A549 (cell line): ENCODE results near the gene ATP8A2. TPM values are rescaled to one million over a fixed set of nuclear protein-coding genes. Genes with fewer than 3 reads are reported as not detected.

ENCODE experiments used
- ATAC-seq, 2 experiments: fragments of 200-7000 bp in 1 of 2; fragments of >200 bp in 1 of 2; cut with Nextera tagmentation in 1 of 2; cut with Tn5 transposase in 1 of 2; 3 replicates each; pipeline versions ENCODE4 v1.8.0 to v1.9.1; 2018 to 2020; ENCODE audit warnings: mild to moderate bottlenecking in 1 of 2, moderate library complexity in 1 of 2
- CTCF ChIA-PET: fragments of 300-600 bp; sonication (Branson Sonifier 250); formaldehyde crosslinking; extraction: SDS; loops from one replicate; lab custom pipeline; 2021; ENCODE audit warnings: antibody characterized with exemption, inconsistent platforms; lab: Yijun Ruan, JAX
- POLR2A ChIA-PET: fragments of 350-600 bp; formaldehyde crosslinking; extraction: SDS; loops from one replicate; lab custom pipeline; 2021; ENCODE audit warnings: antibody characterized with exemption, inconsistent platforms; lab: Yijun Ruan, JAX
- DNase-seq, 2 experiments: peaks; one replicate each; pipeline versions ENCODE4 v3.0.0 to v3.0.0-alpha.2; 2011 to 2016; ENCODE audit warnings: low read depth in 1 of 2, low spot score in 1 of 2
- FAIRE-seq: peaks from 2 replicates; lab custom pipeline; 2011; peaks lifted over from hg19 to GRCh38; lab: Jason Lieb, UNC
- H3K27ac ChIP-seq, 2 experiments: fragments of >200 bp; sonication (Bioruptor Twin); formaldehyde crosslinking; 3 replicates each; pipeline ENCODE4 v1.5.1; 2016 to 2017
- H3K4me1 ChIP-seq: fragments of >200 bp; sonication (Bioruptor Twin); formaldehyde crosslinking; 3 replicates; pipeline ENCODE4 v1.6.1; 2016
- H3K4me2 ChIP-seq: fragments of >200 bp; sonication (Bioruptor Twin); formaldehyde crosslinking; 3 replicates; pipeline ENCODE4 v1.6.1; 2016
- H3K4me3 ChIP-seq: fragments of >200 bp; sonication (Bioruptor Twin); formaldehyde crosslinking; 3 replicates; pipeline ENCODE4 v1.5.1; 2016
- H3K9me3 ChIP-seq: fragments of >200 bp; sonication (Bioruptor Twin); formaldehyde crosslinking; 3 replicates; pipeline ENCODE4 v1.6.1; 2016
- BCL3 ChIP-seq: fragments of >200 bp; sonication (Bioruptor Twin); formaldehyde crosslinking; IDR thresholded peaks from 3 replicates; pipeline ENCODE4 v1.6.1; 2016
- CBX8 ChIP-seq: fragments of 200-600 bp; sonication (generic); IDR thresholded peaks from 2 replicates; pipeline ENCODE4 v1.6.1; 2016
- EHF ChIP-seq: fragments of 250-450 bp; sonication (Bioruptor Pico); IDR thresholded peaks from 2 replicates; pipeline ENCODE4 v1.5.0; 2020; ENCODE audit warnings: mild to moderate bottlenecking
- ESRRA ChIP-seq: fragments of 150-350 bp; IDR thresholded peaks from 2 replicates; pipeline ENCODE4 v1.6.1; 2014; ENCODE audit warnings: mild to moderate bottlenecking, low read length, borderline replicate concordance
- FOSL2 ChIP-seq, 2 experiments: fragments of 450-650 bp in 1 of 2; fragments of >200 bp in 1 of 2; sonication (Bioruptor Twin) in 1 of 2; formaldehyde crosslinking; IDR thresholded peaks; 2 replicates each; pipeline versions ENCODE4 v1.5.0 to v1.6.1; 2016 to 2020; ENCODE audit warnings: mild to moderate bottlenecking in 1 of 2, moderate library complexity in 1 of 2
- FOXS1 ChIP-seq: fragments of 250-450 bp; sonication (Bioruptor Pico); IDR thresholded peaks from 2 replicates; pipeline ENCODE4 v1.5.0; 2020; ENCODE audit warnings: mild to moderate bottlenecking, moderate library complexity
- HDAC2 ChIP-seq: fragments of 200-600 bp; sonication (generic); IDR thresholded peaks from 2 replicates; pipeline ENCODE4 v1.6.1; 2016
- HEYL ChIP-seq: fragments of 250-450 bp; sonication (Bioruptor Pico); IDR thresholded peaks from 2 replicates; pipeline ENCODE4 v1.8.0; 2021; ENCODE audit warnings: mild to moderate bottlenecking, moderate library complexity
- HOXA7 ChIP-seq: fragments of 250-450 bp; sonication (Bioruptor Pico); IDR thresholded peaks from 2 replicates; pipeline ENCODE4 v1.5.0; 2020; ENCODE audit warnings: mild to moderate bottlenecking, moderate library complexity
- HOXB13 ChIP-seq: fragments of 250-450 bp; sonication (Bioruptor Pico); IDR thresholded peaks from 2 replicates; pipeline ENCODE4 v1.5.0; 2020; ENCODE audit warnings: low read depth, mild to moderate bottlenecking, moderate library complexity
- JUN ChIP-seq, 2 experiments: fragments of >200 bp; sonication (Bioruptor Twin); formaldehyde crosslinking; IDR thresholded peaks; 2 replicates in 1 of 2; 3 replicates in 1 of 2; pipeline ENCODE4 v1.6.1; 2016 to 2017
- KDM1A ChIP-seq: fragments of 200-600 bp; sonication (generic); IDR thresholded peaks from 2 replicates; pipeline ENCODE4 v1.6.1; 2016; ENCODE audit warnings: low read depth, mild to moderate bottlenecking
- MYC ChIP-seq: IDR thresholded peaks from 2 replicates; pipeline ENCODE4 v1.6.1; 2012; ENCODE audit warnings: mild to moderate bottlenecking, inconsistent platforms, low read length, improper control_type of control experiment, borderline replicate concordance
- NFE2L2 ChIP-seq: fragments of 150-350 bp; conservative IDR thresholded peaks from 2 replicates; pipeline ENCODE4 v1.6.1; 2014; ENCODE audit warnings: low read length
- NR3C1 ChIP-seq: fragments of >200 bp; sonication (Bioruptor Twin); formaldehyde crosslinking; IDR thresholded peaks from 3 replicates; pipeline ENCODE4 v1.6.1; 2017
- POLR2A ChIP-seq: IDR thresholded peaks from 2 replicates; pipeline ENCODE4 v1.6.1; 2012; ENCODE audit warnings: mild to moderate bottlenecking, low read length
- RAD21 ChIP-seq, 2 experiments: fragments of >200 bp in 1 of 2; sonication (Bioruptor Twin) in 1 of 2; formaldehyde crosslinking in 1 of 2; IDR thresholded peaks in 1 of 2; conservative IDR thresholded peaks in 1 of 2; 2 replicates in 1 of 2; 3 replicates in 1 of 2; pipeline ENCODE4 v1.6.1; 2012 to 2018; ENCODE audit warnings: inconsistent platforms in 1 of 2
- RARB ChIP-seq: fragments of 250-450 bp; sonication (Bioruptor Pico); IDR thresholded peaks from 2 replicates; pipeline ENCODE4 v1.8.0; 2021; ENCODE audit warnings: mild to moderate bottlenecking, moderate library complexity
- RFX5 ChIP-seq: fragments of 450-650 bp; IDR thresholded peaks from 2 replicates; pipeline ENCODE4 v1.7.1; 2014; ENCODE audit warnings: antibody characterized with exemption, mild to moderate bottlenecking, moderate library complexity
- SMC3 ChIP-seq: fragments of >200 bp; sonication (Bioruptor Twin); formaldehyde crosslinking; IDR thresholded peaks from 3 replicates; pipeline ENCODE4 v1.6.1; 2018; ENCODE audit warnings: inconsistent platforms
- ZNF302 ChIP-seq: fragments of 250-450 bp; sonication (Bioruptor Pico); IDR thresholded peaks from 2 replicates; pipeline ENCODE4 v1.9.0; 2021; ENCODE audit warnings: inconsistent platforms, mild to moderate bottlenecking, moderate library complexity
- ZSCAN20 ChIP-seq: fragments of 250-450 bp; sonication (Bioruptor Pico); IDR thresholded peaks from 2 replicates; pipeline ENCODE4 v1.8.0; 2022; ENCODE audit warnings: mild to moderate bottlenecking, moderate library complexity
- WGBS: methylation state at CpG from one replicate; pipeline ENCODE4 v1.1.6; 2017; ENCODE audit errors: missing lambda C conversion rate; 5-methylcytosine and 5-hydroxymethylcytosine counted together
- polyA plus RNA-seq, 4 experiments: library from polyadenylated mRNA; depleted of rRNA in 3 of 4; stranded (reverse); fragments of >200 nt; fragmentation: RNase III in 1 of 4; extraction: RNeasy Plus Mini Kit Qiagen cat#74134 plus additional on column Dnase treatment in 1 of 4; gene quantifications; 2 replicates in 3 of 4; 3 replicates in 1 of 4; pipeline ENCODE4 v1.2.3, GENCODE V29; 2011 to 2017
- TF ChIP-seq, protein P1 (sequence below): fragments of 250-450 bp; sonication (Bioruptor Pico); IDR thresholded peaks from 2 replicates; pipeline ENCODE4 v1.5.0; 2021; ENCODE audit warnings: mild to moderate bottlenecking, moderate library complexity, borderline replicate concordance
- TF ChIP-seq, protein P2 (sequence below): fragments of 200-600 bp; sonication (generic); IDR thresholded peaks from 2 replicates; pipeline ENCODE4 v1.6.1; 2016; ENCODE audit warnings: antibody characterized with exemption, mild to moderate bottlenecking, moderate library complexity
- TF ChIP-seq, protein P3 (sequence below): IDR thresholded peaks from 2 replicates; pipeline ENCODE4 v1.6.1; 2012

Gene ATP8A2
- polyA plus RNA-seq, 2 of the 4 experiments (the other 2 are of a cell fraction): 0.03 TPM; not detected in 1

- 0% methylated on average over 1 of the region's 1 CpG for WGBS
- ATAC-seq: no peak
- no peak for FAIRE-seq
- Histone ChIP-seq H3K4me3 (no peak overlapping the region), H3K4me2 (no peak overlapping the region), H3K27ac (no peak overlapping the region), H3K9me3 (no peaks in the 10 kb centered on the region), H3K4me1 (no peaks in the 10 kb centered on the region)
- no peak for TF ChIP-seq HOXB13 (CRISPR knock-in tag)
- TF ChIP-seq, protein P1, sequence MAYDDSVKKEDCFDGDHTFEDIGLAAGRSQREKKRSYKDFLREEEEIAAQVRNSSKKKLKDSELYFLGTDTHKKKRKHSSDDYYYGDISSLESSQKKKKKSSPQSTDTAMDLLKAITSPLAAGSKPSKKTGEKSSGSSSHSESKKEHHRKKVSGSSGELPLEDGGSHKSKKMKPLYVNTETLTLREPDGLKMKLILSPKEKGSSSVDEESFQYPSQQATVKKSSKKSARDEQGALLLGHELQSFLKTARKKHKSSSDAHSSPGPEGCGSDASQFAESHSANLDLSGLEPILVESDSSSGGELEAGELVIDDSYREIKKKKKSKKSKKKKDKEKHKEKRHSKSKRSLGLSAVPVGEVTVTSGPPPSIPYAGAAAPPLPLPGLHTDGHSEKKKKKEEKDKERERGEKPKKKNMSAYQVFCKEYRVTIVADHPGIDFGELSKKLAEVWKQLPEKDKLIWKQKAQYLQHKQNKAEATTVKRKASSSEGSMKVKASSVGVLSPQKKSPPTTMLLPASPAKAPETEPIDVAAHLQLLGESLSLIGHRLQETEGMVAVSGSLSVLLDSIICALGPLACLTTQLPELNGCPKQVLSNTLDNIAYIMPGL (CRISPR knock-in tag): no peak
- no peak for TF ChIP-seq HOXA7 (CRISPR knock-in tag)
- TF ChIP-seq RFX5: no peak
- no peak for TF ChIP-seq KDM1A
- TF ChIP-seq FOSL2 (IDR thresholded peaks at IDR 0.05): no peak
- no peak for TF ChIP-seq FOSL2 (CRISPR knock-in tag; IDR thresholded peaks at IDR 0.05)
- no peak for TF ChIP-seq EHF (CRISPR knock-in tag)
- TF ChIP-seq HDAC2: no peak
- no peak for TF ChIP-seq RARB (CRISPR knock-in tag)
- TF ChIP-seq FOXS1 (CRISPR knock-in tag): no peak
- TF ChIP-seq JUN (IDR thresholded peaks at IDR 0.05): no peak
- TF ChIP-seq CBX8: no peak
- TF ChIP-seq MYC: no peak
- no peak for TF ChIP-seq NR3C1
- TF ChIP-seq, protein P2, sequence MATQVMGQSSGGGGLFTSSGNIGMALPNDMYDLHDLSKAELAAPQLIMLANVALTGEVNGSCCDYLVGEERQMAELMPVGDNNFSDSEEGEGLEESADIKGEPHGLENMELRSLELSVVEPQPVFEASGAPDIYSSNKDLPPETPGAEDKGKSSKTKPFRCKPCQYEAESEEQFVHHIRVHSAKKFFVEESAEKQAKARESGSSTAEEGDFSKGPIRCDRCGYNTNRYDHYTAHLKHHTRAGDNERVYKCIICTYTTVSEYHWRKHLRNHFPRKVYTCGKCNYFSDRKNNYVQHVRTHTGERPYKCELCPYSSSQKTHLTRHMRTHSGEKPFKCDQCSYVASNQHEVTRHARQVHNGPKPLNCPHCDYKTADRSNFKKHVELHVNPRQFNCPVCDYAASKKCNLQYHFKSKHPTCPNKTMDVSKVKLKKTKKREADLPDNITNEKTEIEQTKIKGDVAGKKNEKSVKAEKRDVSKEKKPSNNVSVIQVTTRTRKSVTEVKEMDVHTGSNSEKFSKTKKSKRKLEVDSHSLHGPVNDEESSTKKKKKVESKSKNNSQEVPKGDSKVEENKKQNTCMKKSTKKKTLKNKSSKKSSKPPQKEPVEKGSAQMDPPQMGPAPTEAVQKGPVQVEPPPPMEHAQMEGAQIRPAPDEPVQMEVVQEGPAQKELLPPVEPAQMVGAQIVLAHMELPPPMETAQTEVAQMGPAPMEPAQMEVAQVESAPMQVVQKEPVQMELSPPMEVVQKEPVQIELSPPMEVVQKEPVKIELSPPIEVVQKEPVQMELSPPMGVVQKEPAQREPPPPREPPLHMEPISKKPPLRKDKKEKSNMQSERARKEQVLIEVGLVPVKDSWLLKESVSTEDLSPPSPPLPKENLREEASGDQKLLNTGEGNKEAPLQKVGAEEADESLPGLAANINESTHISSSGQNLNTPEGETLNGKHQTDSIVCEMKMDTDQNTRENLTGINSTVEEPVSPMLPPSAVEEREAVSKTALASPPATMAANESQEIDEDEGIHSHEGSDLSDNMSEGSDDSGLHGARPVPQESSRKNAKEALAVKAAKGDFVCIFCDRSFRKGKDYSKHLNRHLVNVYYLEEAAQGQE: no peak
- no peak for TF ChIP-seq POLR2A
- TF ChIP-seq SMC3: no peak
- TF ChIP-seq ESRRA: no peak
- no peak for DNase-seq
- ChIA-PET POLR2A (no interaction called here), CTCF (no interaction called here)
Observed at GRCh38 chr13:25722893-25723292, 351.1 kb downstream of the ATP8A2 start.

DNA sequence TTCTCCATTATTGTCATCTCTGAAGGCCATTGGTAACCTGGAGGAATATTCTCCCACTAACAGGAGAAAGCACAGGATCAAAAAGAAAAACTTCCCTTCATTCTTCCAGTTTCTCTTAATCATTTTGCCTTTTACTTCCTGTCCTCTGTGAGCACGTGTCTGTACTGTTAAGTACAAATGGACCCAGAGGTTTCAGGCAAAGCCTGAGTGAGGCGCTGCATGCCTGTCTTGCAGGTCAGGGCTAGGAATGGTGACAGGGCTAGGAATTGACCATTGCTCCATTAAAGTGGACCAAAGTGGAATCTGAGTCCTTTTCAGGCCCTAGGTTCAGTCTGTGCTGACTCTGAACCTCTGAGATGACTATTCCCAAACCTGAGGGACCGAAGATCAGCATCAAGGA, 353.3 kb downstream of the ATP8A2 start:
- POLR2A ChIA-PET: no interaction called here
- WGBS: 16% methylated on average over 3 of the region's 3 CpGs

More for the DNA sequence above, 353.3 kb downstream of the ATP8A2 start:
- ATAC-seq: no peak
- Histone ChIP-seq H3K9me3 (no peaks in the 10 kb centered on the region), H3K27ac (no peak overlapping the region), H3K4me1 (no peaks in the 10 kb centered on the region), H3K4me3 (no peak overlapping the region), H3K4me2 (no peak overlapping the region)
- TF ChIP-seq, protein P3, sequence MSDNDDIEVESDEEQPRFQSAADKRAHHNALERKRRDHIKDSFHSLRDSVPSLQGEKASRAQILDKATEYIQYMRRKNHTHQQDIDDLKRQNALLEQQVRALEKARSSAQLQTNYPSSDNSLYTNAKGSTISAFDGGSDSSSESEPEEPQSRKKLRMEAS: no peak
- TF ChIP-seq POLR2A (no peak), RAD21 (conservative IDR thresholded peaks at IDR 0.05 in 1 of 2, IDR thresholded peaks at IDR 0.05 in 1 of 2) (no peak), NFE2L2 (no peak), HEYL (CRISPR knock-in tag) (no peak), ZSCAN20 (CRISPR knock-in tag) (no peak), BCL3 (no peak), ZNF302 (CRISPR knock-in tag) (no peak), SMC3 (no peak)
- no peak for FAIRE-seq
- DNase-seq: no peak
- CTCF ChIA-PET: no interaction called here
